Panc1 (cell line): ENCODE measurements around the gene EXD3. TPM values are rescaled to one million over a fixed set of nuclear protein-coding genes. Genes with fewer than 3 reads are reported as not detected.

Source experiments
- ATAC-seq: fragments of 200-7000 bp; cut with Tn5 transposase; 2 replicates; pipeline ENCODE4 v1.9.1; 2020; ENCODE audit warnings: mild to moderate bottlenecking, moderate library complexity
- BruUV-seq: library from RNA; stranded (reverse); fragments of 400-500 nt; replicated peaks from 2 replicates; lab custom pipeline; 2021; lab: Mats Ljungman, UMichigan
- CTCF ChIA-PET: fragments of 300-600 bp; sonication (Branson Sonifier 250); formaldehyde crosslinking; loops from one replicate; lab custom pipeline; 2022; ENCODE audit warnings: antibody characterized with exemption; lab: Charles Lee
- POLR2A ChIA-PET: fragments of 300-600 bp; sonication (Branson Sonifier 250); formaldehyde crosslinking; loops from one replicate; lab custom pipeline; 2022; ENCODE audit warnings: antibody characterized with exemption; lab: Charles Lee
- DNase-seq: peaks from one replicate; pipeline ENCODE4 v3.0.0-alpha.2; 2010; ENCODE audit warnings: low read depth, low spot score
- H3K27ac ChIP-seq: 2 replicates; pipeline ENCODE4 v1.5.1; 2011; ENCODE audit warnings: mild to moderate bottlenecking, low read length, inconsistent platforms
- H3K27me3 ChIP-seq: fragments of 200-500 bp; sonication (Bioruptor generic); 2 replicates; pipeline ENCODE4 v1.6.0; 2014; ENCODE audit warnings: low read length, inconsistent platforms; ENCODE audit not compliant: control insufficient read depth, insufficient read depth
- H3K36me3 ChIP-seq: fragments of 200-500 bp; sonication (Bioruptor generic); 2 replicates; pipeline ENCODE4 v1.5.1; 2014; ENCODE audit warnings: inconsistent platforms, mild to moderate bottlenecking, low read length, moderate library complexity; ENCODE audit not compliant: control insufficient read depth, insufficient read depth
- H3K4me1 ChIP-seq: 2 replicates; pipeline ENCODE4 v1.5.1; 2011; ENCODE audit warnings: inconsistent platforms, mild to moderate bottlenecking, low read length, moderate library complexity; ENCODE audit not compliant: control insufficient read depth, insufficient read depth
- H3K4me3 ChIP-seq, 2 experiments: 2 replicates each; pipeline ENCODE4 v1.5.1; 2011 to 2012; ENCODE audit warnings: low read depth in 2 of 2, low read length in 2 of 2, mild to moderate bottlenecking in 2 of 2, inconsistent platforms in 1 of 2, moderate library complexity in 1 of 2
- H3K9me3 ChIP-seq: fragments of 200-500 bp; sonication (Bioruptor generic); 2 replicates; pipeline ENCODE4 v1.5.1; 2014; ENCODE audit warnings: low read depth, mild to moderate bottlenecking, inconsistent platforms, low read length, moderate library complexity; ENCODE audit not compliant: control insufficient read depth, insufficient read depth
- CTCF ChIP-seq: fragments of 450-650 bp; IDR thresholded peaks from 2 replicates; pipeline ENCODE4 v1.5.1; 2017; ENCODE audit warnings: mild to moderate bottlenecking
- POLR2AphosphoS5 ChIP-seq: IDR thresholded peaks from 2 replicates; pipeline ENCODE4 v1.6.1; 2012; ENCODE audit warnings: mild to moderate bottlenecking, low read depth, low read length, moderate library complexity
- SIN3A ChIP-seq: IDR thresholded peaks from 2 replicates; pipeline ENCODE4 v1.6.1; 2012; ENCODE audit warnings: low read depth, mild to moderate bottlenecking, low read length, moderate library complexity, borderline replicate concordance; ENCODE audit not compliant: insufficient read depth
- TCF7L2 ChIP-seq: IDR thresholded peaks from 2 replicates; pipeline ENCODE4 v1.6.1; 2011; ENCODE audit warnings: mild to moderate bottlenecking, low read depth, low read length, inconsistent platforms
- in situ Hi-C: cut with HindIII; loops from 2 replicates; pipeline ENCODE4 v1.10.0; 2016; ENCODE audit warnings: low sequenced_read_pairs, low pct_unique_long_range_greater_than_20kb
- intact Hi-C: fragments of 100-400 bp; cut with micrococcal nuclease; formaldehyde crosslinking; loops from one replicate; pipeline ENCODE4 v1.10.0; 2022; ENCODE audit not compliant: unreplicated experiment
- total RNA-seq: library from RNA; stranded (reverse); gene quantifications from one replicate; pipeline ENCODE4 v1.2.1, GENCODE V29; 2021; ENCODE audit not compliant: unreplicated experiment
- TF ChIP-seq, protein P1 (sequence below), 2 experiments: IDR thresholded peaks; 2 replicates each; pipeline ENCODE4 v1.6.1; 2011 to 2012; ENCODE audit warnings: low read depth in 2 of 2, control low read depth in 1 of 2, low read length in 1 of 2, mild to moderate bottlenecking in 1 of 2, moderate library complexity in 1 of 2; ENCODE audit not compliant: insufficient read depth in 1 of 2

Gene EXD3
- total RNA-seq, 1 experiment from 2014 or later: 9.2 TPM

- Histone ChIP-seq H3K4me3 (peak overlapping the region in 1 of 2 experiments; percentile 33; a peak in 2 of 4 replicates), H3K27me3 (no peaks in the 10 kb centered on the region), H3K27ac (peak overlapping the region; percentile 89), H3K4me1 (peaks cover 47% of the 10 kb centered on the region), H3K36me3 (no peaks in the 10 kb centered on the region), H3K9me3 (no peaks in the 10 kb centered on the region)
- ChIA-PET CTCF (interaction anchor here (1.0 to 1.7 kb wide), 2 partner anchors 11 to 109 kb away, joined by 3 to 4 read pairs; partner anchors contain the start of genes EXD3, NOXA1 and NRARP), POLR2A (no interaction called here)
- peak; percentile 33 for DNase-seq
- intact Hi-C loops (no loop called here), in situ Hi-C loops (no loop called here)
- TF ChIP-seq SIN3A: no peak
- no peak for TF ChIP-seq CTCF
- peak; percentile 46; the same call in 1 of the 2 replicates for TF ChIP-seq POLR2AphosphoS5
- TF ChIP-seq TCF7L2: no peak
- TF ChIP-seq, protein P1, sequence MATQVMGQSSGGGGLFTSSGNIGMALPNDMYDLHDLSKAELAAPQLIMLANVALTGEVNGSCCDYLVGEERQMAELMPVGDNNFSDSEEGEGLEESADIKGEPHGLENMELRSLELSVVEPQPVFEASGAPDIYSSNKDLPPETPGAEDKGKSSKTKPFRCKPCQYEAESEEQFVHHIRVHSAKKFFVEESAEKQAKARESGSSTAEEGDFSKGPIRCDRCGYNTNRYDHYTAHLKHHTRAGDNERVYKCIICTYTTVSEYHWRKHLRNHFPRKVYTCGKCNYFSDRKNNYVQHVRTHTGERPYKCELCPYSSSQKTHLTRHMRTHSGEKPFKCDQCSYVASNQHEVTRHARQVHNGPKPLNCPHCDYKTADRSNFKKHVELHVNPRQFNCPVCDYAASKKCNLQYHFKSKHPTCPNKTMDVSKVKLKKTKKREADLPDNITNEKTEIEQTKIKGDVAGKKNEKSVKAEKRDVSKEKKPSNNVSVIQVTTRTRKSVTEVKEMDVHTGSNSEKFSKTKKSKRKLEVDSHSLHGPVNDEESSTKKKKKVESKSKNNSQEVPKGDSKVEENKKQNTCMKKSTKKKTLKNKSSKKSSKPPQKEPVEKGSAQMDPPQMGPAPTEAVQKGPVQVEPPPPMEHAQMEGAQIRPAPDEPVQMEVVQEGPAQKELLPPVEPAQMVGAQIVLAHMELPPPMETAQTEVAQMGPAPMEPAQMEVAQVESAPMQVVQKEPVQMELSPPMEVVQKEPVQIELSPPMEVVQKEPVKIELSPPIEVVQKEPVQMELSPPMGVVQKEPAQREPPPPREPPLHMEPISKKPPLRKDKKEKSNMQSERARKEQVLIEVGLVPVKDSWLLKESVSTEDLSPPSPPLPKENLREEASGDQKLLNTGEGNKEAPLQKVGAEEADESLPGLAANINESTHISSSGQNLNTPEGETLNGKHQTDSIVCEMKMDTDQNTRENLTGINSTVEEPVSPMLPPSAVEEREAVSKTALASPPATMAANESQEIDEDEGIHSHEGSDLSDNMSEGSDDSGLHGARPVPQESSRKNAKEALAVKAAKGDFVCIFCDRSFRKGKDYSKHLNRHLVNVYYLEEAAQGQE (IDR thresholded peaks at IDR 0.05; ENCODE audit: insufficient read depth in 1 of 2, low read depth in 2 of 2, low read length in 1 of 2): no peak
- ATAC-seq: peak; percentile 79
- no TSS peak for BruUV-seq
These were observed 11.1 kb downstream of the EXD3 start for GRCh38 chr9:137411645-137412380.

DNA sequence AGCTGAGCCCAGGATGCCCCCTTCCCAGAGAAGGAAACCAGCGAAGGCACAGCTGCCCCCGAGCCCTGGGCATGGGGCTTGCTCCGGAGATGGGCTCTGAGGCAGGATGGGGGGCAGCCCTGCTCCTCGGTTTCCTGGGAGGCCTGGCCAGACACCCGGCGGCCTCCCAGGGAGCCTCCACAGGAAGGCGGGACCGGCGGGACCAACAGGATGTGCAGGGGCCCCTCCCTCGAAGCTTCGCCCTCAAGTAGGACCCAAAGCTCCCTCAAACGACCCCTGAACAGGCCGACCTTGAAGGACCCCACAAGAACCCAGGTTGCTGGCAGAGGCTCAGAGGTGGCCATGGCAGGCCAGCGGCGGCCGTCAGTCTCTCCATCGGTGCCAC is 11.7 kb downstream of the EXD3 start:
- ATAC-seq: peak; percentile 24; the same call in 1 of the 2 replicates
- TF ChIP-seq CTCF (no peak), SIN3A (no peak), POLR2AphosphoS5 (no peak), TCF7L2 (no peak)
- TF ChIP-seq, protein P1 (IDR thresholded peaks at IDR 0.05; ENCODE audit: insufficient read depth in 1 of 2, low read depth in 2 of 2, low read length in 1 of 2): no peak
- in situ Hi-C loops (no loop called here), intact Hi-C loops (no loop called here)
- H3K4me3 ChIP-seq: peak overlapping the region in 1 of 2 experiments; percentile 23; a peak in 1 of 4 replicates
- peak overlapping the region; percentile 77 for H3K27ac ChIP-seq
- H3K36me3 ChIP-seq: no peaks in the 10 kb centered on the region
- no peaks in the 10 kb centered on the region for H3K27me3 ChIP-seq
- CTCF ChIA-PET: no interaction called here
- POLR2A ChIA-PET: no interaction called here
- H3K4me1 ChIP-seq: peaks cover 47% of the 10 kb centered on the region
- no peaks in the 10 kb centered on the region for H3K9me3 ChIP-seq
- no TSS peak for BruUV-seq
- no peak for DNase-seq
